Suprapubic skin (tissue), 4 donors: Measurements from ENCODE around the gene TSC22D1. TPM values are rescaled to one million over a fixed set of nuclear protein-coding genes. Genes with fewer than 3 reads are reported as not detected.

ENCODE experiments used
- DNase-seq, 2 donors: peaks; one replicate each; pipeline ENCODE4 v3.0.0-alpha.2; 2019; ENCODE audit warnings: low spot score in 2 of 2
- H3K27ac ChIP-seq: fragments of 200-600 bp; sonication (generic); one replicate; pipeline ENCODE4 v1.5.1; 2019
- H3K27me3 ChIP-seq: fragments of 200-600 bp; sonication (generic); one replicate; pipeline ENCODE4 v1.5.1; 2019
- H3K36me3 ChIP-seq: fragments of 200-600 bp; sonication (generic); one replicate; pipeline ENCODE4 v1.5.1; 2019
- H3K4me1 ChIP-seq: fragments of 200-600 bp; sonication (generic); one replicate; pipeline ENCODE4 v1.5.1; 2019
- H3K4me3 ChIP-seq: fragments of 200-600 bp; sonication (generic); one replicate; pipeline ENCODE4 v1.5.1; 2019; ENCODE audit warnings: mild to moderate bottlenecking
- H3K9me3 ChIP-seq: fragments of 200-600 bp; sonication (generic); one replicate; pipeline ENCODE4 v1.5.1; 2019
- EP300 ChIP-seq: sonication (generic); formaldehyde crosslinking; IDR thresholded peaks from one replicate; pipeline ENCODE4 v1.6.1; 2017; ENCODE audit warnings: antibody characterized with exemption
- POLR2A ChIP-seq, 2 donors: fragments of 450-650 bp; IDR thresholded peaks; one replicate each; pipeline ENCODE4 v1.6.1; 2017; ENCODE audit warnings: antibody characterized with exemption in 2 of 2, mild to moderate bottlenecking in 2 of 2, moderate library complexity in 2 of 2
- POLR2AphosphoS5 ChIP-seq, 3 donors: sonication (generic); formaldehyde crosslinking; IDR thresholded peaks; one replicate each; pipeline ENCODE4 v1.6.1; 2017; ENCODE audit warnings: antibody characterized with exemption in 3 of 3
- WGBS: methylation state at CpG from one replicate; pipeline ENCODE4 v1.1.5; 2018; 5-methylcytosine and 5-hydroxymethylcytosine counted together
- total RNA-seq, 4 donors: library from RNA; depleted of rRNA; stranded (reverse); fragments of >200 nt; gene quantifications; one replicate each; pipeline ENCODE4 v1.1.0, GENCODE V29; 2016
- TF ChIP-seq, protein P1 (sequence below), 2 donors: fragments of 200-600 bp in 1 of 2; fragments of 450-650 bp in 1 of 2; sonication (generic) in 1 of 2; IDR thresholded peaks; one replicate each; pipeline ENCODE4 v1.5.1; 2016 to 2019; ENCODE audit warnings: antibody characterized with exemption in 2 of 2, mild to moderate bottlenecking in 1 of 2, moderate library complexity in 1 of 2

TSC22D1 gene
- total RNA-seq, 4 donors from 2014 or later = 70.3 to 135 (median 92.1) TPM

GRCh38 chr13:44416301-44416700, 159.8 kb downstream of the TSC22D1 start:
- no peaks in the 10 kb centered on the region for H3K36me3 ChIP-seq
- H3K4me1 ChIP-seq = no peaks in the 10 kb centered on the region
- no peak for TF ChIP-seq POLR2AphosphoS5 (IDR thresholded peaks at IDR 0.05)
- TF ChIP-seq POLR2A (IDR thresholded peaks at IDR 0.05) = no peak
- TF ChIP-seq EP300 = no peak
- TF ChIP-seq, protein P1, sequence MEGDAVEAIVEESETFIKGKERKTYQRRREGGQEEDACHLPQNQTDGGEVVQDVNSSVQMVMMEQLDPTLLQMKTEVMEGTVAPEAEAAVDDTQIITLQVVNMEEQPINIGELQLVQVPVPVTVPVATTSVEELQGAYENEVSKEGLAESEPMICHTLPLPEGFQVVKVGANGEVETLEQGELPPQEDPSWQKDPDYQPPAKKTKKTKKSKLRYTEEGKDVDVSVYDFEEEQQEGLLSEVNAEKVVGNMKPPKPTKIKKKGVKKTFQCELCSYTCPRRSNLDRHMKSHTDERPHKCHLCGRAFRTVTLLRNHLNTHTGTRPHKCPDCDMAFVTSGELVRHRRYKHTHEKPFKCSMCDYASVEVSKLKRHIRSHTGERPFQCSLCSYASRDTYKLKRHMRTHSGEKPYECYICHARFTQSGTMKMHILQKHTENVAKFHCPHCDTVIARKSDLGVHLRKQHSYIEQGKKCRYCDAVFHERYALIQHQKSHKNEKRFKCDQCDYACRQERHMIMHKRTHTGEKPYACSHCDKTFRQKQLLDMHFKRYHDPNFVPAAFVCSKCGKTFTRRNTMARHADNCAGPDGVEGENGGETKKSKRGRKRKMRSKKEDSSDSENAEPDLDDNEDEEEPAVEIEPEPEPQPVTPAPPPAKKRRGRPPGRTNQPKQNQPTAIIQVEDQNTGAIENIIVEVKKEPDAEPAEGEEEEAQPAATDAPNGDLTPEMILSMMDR (IDR thresholded peaks at IDR 0.05) = no peak
- 90% methylated on average over 10 of the region's 10 CpGs for WGBS
- no peaks in the 10 kb centered on the region for H3K27me3 ChIP-seq
- no peaks in the 10 kb centered on the region for H3K9me3 ChIP-seq
- no peak for DNase-seq
- H3K4me3 ChIP-seq = no peak overlapping the region
- H3K27ac ChIP-seq = no peak overlapping the region

GRCh38 chr13:44415815-44416214, 160.3 kb downstream of the TSC22D1 start:
- no peak overlapping the region for H3K27ac ChIP-seq
- TF ChIP-seq EP300 = no peak
- no peak for TF ChIP-seq POLR2AphosphoS5 (IDR thresholded peaks at IDR 0.05)
- TF ChIP-seq, protein P1 (IDR thresholded peaks at IDR 0.05) = no peak
- TF ChIP-seq POLR2A (IDR thresholded peaks at IDR 0.05) = no peak
- no peak overlapping the region for H3K4me3 ChIP-seq
- 88% methylated on average over 15 of the region's 15 CpGs for WGBS
- H3K9me3 ChIP-seq = no peaks in the 10 kb centered on the region
- DNase-seq = no peak
- H3K27me3 ChIP-seq = no peaks in the 10 kb centered on the region
- H3K4me1 ChIP-seq = no peaks in the 10 kb centered on the region
- no peaks in the 10 kb centered on the region for H3K36me3 ChIP-seq

- Histone ChIP-seq H3K27ac (no peak overlapping the region), H3K36me3 (no peaks in the 10 kb centered on the region), H3K4me3 (no peak overlapping the region), H3K4me1 (no peaks in the 10 kb centered on the region), H3K27me3 (no peaks in the 10 kb centered on the region), H3K9me3 (no peaks in the 10 kb centered on the region)
- no peak for DNase-seq
- no peak for TF ChIP-seq EP300
- TF ChIP-seq, protein P1 (IDR thresholded peaks at IDR 0.05) = no peak
- WGBS = 94% methylated on average over 26 of the region's 26 CpGs
These were observed 161.4 kb downstream of the TSC22D1 start for GRCh38 chr13:44414716-44415115.

GRCh38 chr13:44413095-44413494, 163.0 kb downstream of the TSC22D1 start:
- Histone ChIP-seq H3K4me3 (no peak overlapping the region), H3K9me3 (no peaks in the 10 kb centered on the region), H3K4me1 (no peaks in the 10 kb centered on the region), H3K36me3 (no peaks in the 10 kb centered on the region), H3K27ac (no peak overlapping the region), H3K27me3 (no peaks in the 10 kb centered on the region)
- TF ChIP-seq POLR2A (IDR thresholded peaks at IDR 0.05) (no peak), POLR2AphosphoS5 (IDR thresholded peaks at IDR 0.05) (no peak), EP300 (no peak)
- TF ChIP-seq, protein P1 (IDR thresholded peaks at IDR 0.05) = no peak
- WGBS = 85% methylated on average over 12 of the region's 13 CpGs
- DNase-seq = no peak

DNA sequence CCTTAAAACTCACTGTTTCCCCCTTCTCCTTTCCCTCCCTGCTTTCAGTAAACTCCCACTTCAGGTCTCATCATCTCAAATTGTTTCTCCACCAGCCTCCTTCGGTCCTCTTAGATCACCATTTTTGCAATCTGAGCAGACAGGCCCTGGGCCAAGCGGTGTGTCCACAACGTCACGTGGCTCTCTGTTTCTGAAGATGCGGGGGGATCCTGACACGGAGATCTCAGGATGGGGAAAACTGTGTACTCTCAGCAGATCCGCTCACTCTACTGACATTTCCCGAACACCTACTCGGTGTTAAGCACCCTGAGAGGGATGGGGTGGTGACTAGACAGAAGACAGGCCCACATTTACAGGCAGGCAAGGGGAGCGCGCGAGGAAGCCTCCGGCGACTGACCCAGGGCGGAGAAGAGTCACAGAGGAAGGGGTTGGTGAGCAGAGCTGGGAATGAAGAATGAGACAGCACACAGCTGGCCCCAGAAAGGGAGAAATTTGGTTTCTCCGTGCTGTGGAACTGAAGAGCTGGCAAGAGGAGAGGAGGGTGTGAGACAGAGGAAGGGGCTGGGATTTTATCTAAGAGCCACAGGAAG, 163.7 kb downstream of the TSC22D1 start:
- no peaks in the 10 kb centered on the region for H3K4me1 ChIP-seq
- H3K4me3 ChIP-seq = no peak overlapping the region
- H3K36me3 ChIP-seq = no peaks in the 10 kb centered on the region
- WGBS = 85% methylated on average over 16 of the region's 16 CpGs
- no peaks in the 10 kb centered on the region for H3K27me3 ChIP-seq
- no peak for DNase-seq
- TF ChIP-seq POLR2AphosphoS5 (IDR thresholded peaks at IDR 0.05) (no peak), EP300 (no peak), POLR2A (IDR thresholded peaks at IDR 0.05) (no peak)
- TF ChIP-seq, protein P1 (IDR thresholded peaks at IDR 0.05) = no peak
- no peaks in the 10 kb centered on the region for H3K9me3 ChIP-seq
- no peak overlapping the region for H3K27ac ChIP-seq
